Liver (tissue), 9 donors: ENCODE measurements around the gene VARS1. TPM values are rescaled to one million over a fixed set of nuclear protein-coding genes. Genes with fewer than 3 reads are reported as not detected.
A peak's percentile ranks its signal among the peaks of the same experiment; 100 is the strongest.
"Not testable (repeated sequence)": the region's sequence is repeated elsewhere in the genome, so short reads cannot be mapped to it uniquely, and the experiment has no call there.

ENCODE experiments used
- DNase-seq: peaks from one replicate; pipeline ENCODE4 v3.0.0-alpha.2; 2017; ENCODE audit warnings: low spot score
- H3K27ac ChIP-seq, 2 donors: one replicate each; pipeline ENCODE4 v1.7.0; 2013; ENCODE audit warnings: inconsistent platforms in 2 of 2, low read length in 2 of 2, control low read depth in 1 of 2, low read depth in 1 of 2, mild to moderate bottlenecking in 1 of 2
- H3K27me3 ChIP-seq, 4 donors: one replicate each; pipeline versions ENCODE4 v1.6.1 to v1.7.0; 2013; ENCODE audit warnings: low read length in 3 of 4, inconsistent platforms in 1 of 4, mild to moderate bottlenecking in 1 of 4, moderate library complexity in 1 of 4; ENCODE audit not compliant: control insufficient read depth in 4 of 4, insufficient read depth in 4 of 4
- H3K36me3 ChIP-seq, 4 donors: one replicate each; pipeline versions ENCODE4 v1.6.1 to v1.7.0; 2013; ENCODE audit warnings: low read length in 3 of 4, mild to moderate bottlenecking in 3 of 4, low read depth in 1 of 4, moderate library complexity in 1 of 4; ENCODE audit not compliant: control insufficient read depth in 4 of 4, insufficient read depth in 3 of 4
- H3K4me1 ChIP-seq, 4 donors: one replicate each; pipeline versions ENCODE4 v1.6.1 to v1.7.0; 2013; ENCODE audit warnings: low read length in 3 of 4, mild to moderate bottlenecking in 3 of 4, moderate library complexity in 1 of 4; ENCODE audit not compliant: control insufficient read depth in 4 of 4, insufficient read depth in 4 of 4
- H3K4me3 ChIP-seq, 3 donors: one replicate each; pipeline versions ENCODE4 v1.6.1 to v1.7.0; 2013; ENCODE audit warnings: low read length in 3 of 3, control low read depth in 1 of 3, low read depth in 1 of 3, mild to moderate bottlenecking in 1 of 3
- H3K9ac ChIP-seq, 2 donors: one replicate each; pipeline ENCODE4 v1.7.0; 2013; ENCODE audit warnings: low read length in 2 of 2, mild to moderate bottlenecking in 2 of 2, moderate library complexity in 2 of 2, control low read depth in 1 of 2, low read depth in 1 of 2
- H3K9me3 ChIP-seq, 4 donors: one replicate each; pipeline versions ENCODE4 v1.6.1 to v1.7.0; 2013; ENCODE audit warnings: low read length in 3 of 4; ENCODE audit not compliant: control insufficient read depth in 4 of 4
- ATF3 ChIP-seq: IDR thresholded peaks from 2 replicates; pipeline ENCODE4 v1.6.1; 2016; ENCODE audit warnings: antibody characterized with exemption
- GABPA ChIP-seq, 2 donors: IDR thresholded peaks in 1 of 2; conservative IDR thresholded peaks in 1 of 2; 2 replicates each; pipeline ENCODE4 v1.6.1; 2016; ENCODE audit warnings: antibody characterized with exemption in 2 of 2, mild to moderate bottlenecking in 1 of 2, moderate library complexity in 1 of 2
- RAD21 ChIP-seq, 2 donors: IDR thresholded peaks; 2 replicates each; pipeline ENCODE4 v1.6.1; 2016; ENCODE audit warnings: antibody characterized with exemption in 2 of 2, mild to moderate bottlenecking in 2 of 2
- REST ChIP-seq: IDR thresholded peaks from 2 replicates; pipeline ENCODE4 v1.6.1; 2016; ENCODE audit warnings: antibody characterized with exemption, mild to moderate bottlenecking
- RXRA ChIP-seq, 2 donors: IDR thresholded peaks; 2 replicates each; pipeline ENCODE4 v1.6.1; 2017 to 2018; ENCODE audit warnings: antibody characterized with exemption in 2 of 2, mild to moderate bottlenecking in 1 of 2
- SP1 ChIP-seq: IDR thresholded peaks from 2 replicates; pipeline ENCODE4 v1.6.1; 2018; ENCODE audit warnings: antibody characterized with exemption, mild to moderate bottlenecking
- ZBTB33 ChIP-seq: IDR thresholded peaks from 2 replicates; pipeline ENCODE4 v1.6.1; 2016; ENCODE audit warnings: antibody characterized with exemption
- WGBS: extraction: QIAGEN DNeasy Blood & Tissue Kit; methylation state at CpG from one replicate; pipeline ENCODE4 v1.1.7; 2013; 5-methylcytosine and 5-hydroxymethylcytosine counted together
- polyA plus RNA-seq, 2 donors: library from polyadenylated mRNA; stranded (reverse) in 1 of 2; unstranded in 1 of 2; fragments of 200-250 nt in 1 of 2; fragments of >200 nt in 1 of 2; fragmentation: Nextera tagmentation in 1 of 2; extraction: Ambion mirVana in 1 of 2; gene quantifications; one replicate each; pipeline versions ENCODE4 v1.2.1 to v1.2.3, GENCODE V29; 2013 to 2015
- total RNA-seq, 2 donors: library from RNA; depleted of rRNA; stranded (reverse); fragments of >200 nt; gene quantifications; one replicate each; pipeline ENCODE4 v1.2.3, GENCODE V29; 2014
- donor health status: healthy.
- donor health status: healthy.
- donor health status: healthy.
- donor health status: healthy.
- donor health status: healthy.

The VARS1 gene
- total and polyA plus RNA-seq, 4 donors = 17.9 to 44.7 (median 32.4) TPM

GRCh38 chr6:31822036-31822821 lies 26.7 kb upstream of the VARS1 start (continued):
- TF ChIP-seq ZBTB33 (no peak), GABPA (IDR thresholded peaks at IDR 0.05 in 1 of 2, conservative IDR thresholded peaks at IDR 0.05 in 1 of 2) (no peak), RXRA (IDR thresholded peaks at IDR 0.05) (peak; percentile 49 to 62), ATF3 (no peak), SP1 (peak; percentile 53), RAD21 (IDR thresholded peaks at IDR 0.05) (no peak)

GRCh38 chr6:31821301-31822035 lies 25.9 kb upstream of the VARS1 start:
- Histone ChIP-seq H3K4me1 (peaks cover 9 to 23% (median 16%) of the 10 kb centered on the region in 4 donors), H3K9ac (peak overlapping the region; percentile 52 to 83), H3K4me3 (peak overlapping the region; percentile 43 to 61 (median 53)), H3K36me3 (no peaks in the 10 kb centered on the region), H3K27me3 (no peaks in the 10 kb centered on the region), H3K9me3 (no peaks in the 10 kb centered on the region), H3K27ac (peak overlapping the region; percentile 98 to 99)
- WGBS = 16% methylated on average over 39 of the region's 39 CpGs
- DNase-seq = peak; percentile 87
- no peak for TF ChIP-seq GABPA (IDR thresholded peaks at IDR 0.05 in 1 of 2, conservative IDR thresholded peaks at IDR 0.05 in 1 of 2)
- peak; percentile 1 for TF ChIP-seq REST

GRCh38 chr6:31820399-31820798 lies 24.8 kb upstream of the VARS1 start:
- not testable (repeated sequence) for H3K27ac ChIP-seq, H3K9me3 ChIP-seq, H3K27me3 ChIP-seq, DNase-seq, H3K9ac ChIP-seq, H3K4me3 ChIP-seq, H3K36me3 ChIP-seq
- WGBS = 89% methylated on average over 10 of the region's 10 CpGs
- H3K4me1 ChIP-seq = peaks cover 9 to 23% (median 15%) of the 10 kb centered on the region in 4 donors
